K562 (cell line): ENCODE data around the gene SRBD1.

Experiments used
- CBX2 ChIP-seq: fragments of 200-600 bp; sonication (generic); IDR thresholded peaks from one replicate; pipeline ENCODE4 v1.6.1; 2012; ENCODE audit warnings: mild to moderate bottlenecking, low read length, inconsistent platforms; ENCODE audit not compliant: insufficient read depth, poor library complexity, severe bottlenecking
- CBX5 ChIP-seq: IDR thresholded peaks from 2 replicates; pipeline ENCODE4 v1.6.1; 2014; ENCODE audit warnings: low read depth, borderline replicate concordance
- CHD4 ChIP-seq: fragments of 200-600 bp; sonication (generic); IDR thresholded peaks from 3 replicates; pipeline ENCODE4 v1.6.1; 2012; ENCODE audit warnings: low read depth, mild to moderate bottlenecking, mixed read lengths, low read length, inconsistent platforms; ENCODE audit not compliant: insufficient read depth, insufficient replicate concordance, poor library complexity, severe bottlenecking
- EP300 ChIP-seq: IDR thresholded peaks from 2 replicates; pipeline ENCODE4 v1.6.1; 2012; ENCODE audit warnings: low read length, improper control_type of control experiment
- MYBL2 ChIP-seq, 2 experiments: fragments of 450-650 bp in 1 of 2; sonication (generic) in 1 of 2; formaldehyde crosslinking in 1 of 2; IDR thresholded peaks; 2 replicates each; pipeline versions ENCODE4 v1.6.1 to v1.8.1; 2017 to 2022; ENCODE audit warnings: borderline replicate concordance in 1 of 2, inconsistent platforms in 1 of 2, low read depth in 1 of 2, mild to moderate bottlenecking in 1 of 2, missing genetic modification reagents in 1 of 2, moderate library complexity in 1 of 2
- PTTG1 ChIP-seq: fragments of 450-650 bp; IDR thresholded peaks from 2 replicates; pipeline ENCODE4 v1.6.1; 2016; ENCODE audit warnings: low read depth, mild to moderate bottlenecking, missing genetic modification characterization, missing compliant biosample characterization
- SOX6 ChIP-seq: fragments of 450-650 bp; IDR thresholded peaks from 2 replicates; pipeline ENCODE4 v1.6.1; 2014; ENCODE audit warnings: mild to moderate bottlenecking
- TF ChIP-seq, protein P1 (sequence below): fragments of 250-450 bp; sonication (Bioruptor Pico); IDR thresholded peaks from 2 replicates; pipeline ENCODE4 v1.9.0; 2021; ENCODE audit warnings: mild to moderate bottlenecking, inconsistent platforms
- TF ChIP-seq, protein P2 (sequence below): sonication (generic); formaldehyde crosslinking; IDR thresholded peaks from 2 replicates; pipeline ENCODE4 v1.8.0; 2023; ENCODE audit warnings: mild to moderate bottlenecking, missing genetic modification reagents

DNA sequence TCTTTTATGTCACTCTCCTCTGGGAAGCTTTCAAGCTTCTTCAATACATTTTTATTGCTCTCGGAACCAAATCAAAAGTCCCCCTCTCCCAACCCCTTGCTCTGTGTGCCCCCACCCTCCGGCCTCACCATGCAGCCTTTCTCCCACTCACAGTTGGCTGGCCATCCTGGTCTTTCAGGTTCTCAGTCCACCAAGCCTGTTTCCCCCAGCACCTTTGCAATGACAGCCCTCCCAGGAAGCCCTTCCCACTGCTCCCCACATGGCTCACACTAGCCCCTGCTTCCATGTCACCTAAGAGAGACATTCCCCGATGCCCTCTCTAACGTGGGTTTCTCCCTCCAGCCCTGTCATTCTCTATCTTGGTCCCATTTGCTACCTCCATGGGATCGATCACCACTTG, 266.6 kb downstream of the SRBD1 start:
- TF ChIP-seq EP300 (no peak), MYBL2 (IDR thresholded peaks at IDR 0.05; ENCODE audit: low read depth) (no peak), MYBL2 (CRISPR knock-in tag; IDR thresholded peaks at IDR 0.05; ENCODE audit: borderline replicate concordance) (no peak), PTTG1 (no peak), CHD4 (no peak), CBX5 (no peak), SOX6 (no peak), CBX2 (no peak)
- TF ChIP-seq, protein P1, sequence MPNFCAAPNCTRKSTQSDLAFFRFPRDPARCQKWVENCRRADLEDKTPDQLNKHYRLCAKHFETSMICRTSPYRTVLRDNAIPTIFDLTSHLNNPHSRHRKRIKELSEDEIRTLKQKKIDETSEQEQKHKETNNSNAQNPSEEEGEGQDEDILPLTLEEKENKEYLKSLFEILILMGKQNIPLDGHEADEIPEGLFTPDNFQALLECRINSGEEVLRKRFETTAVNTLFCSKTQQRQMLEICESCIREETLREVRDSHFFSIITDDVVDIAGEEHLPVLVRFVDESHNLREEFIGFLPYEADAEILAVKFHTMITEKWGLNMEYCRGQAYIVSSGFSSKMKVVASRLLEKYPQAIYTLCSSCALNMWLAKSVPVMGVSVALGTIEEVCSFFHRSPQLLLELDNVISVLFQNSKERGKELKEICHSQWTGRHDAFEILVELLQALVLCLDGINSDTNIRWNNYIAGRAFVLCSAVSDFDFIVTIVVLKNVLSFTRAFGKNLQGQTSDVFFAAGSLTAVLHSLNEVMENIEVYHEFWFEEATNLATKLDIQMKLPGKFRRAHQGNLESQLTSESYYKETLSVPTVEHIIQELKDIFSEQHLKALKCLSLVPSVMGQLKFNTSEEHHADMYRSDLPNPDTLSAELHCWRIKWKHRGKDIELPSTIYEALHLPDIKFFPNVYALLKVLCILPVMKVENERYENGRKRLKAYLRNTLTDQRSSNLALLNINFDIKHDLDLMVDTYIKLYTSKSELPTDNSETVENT (CRISPR knock-in tag) = no peak
- TF ChIP-seq, protein P2, sequence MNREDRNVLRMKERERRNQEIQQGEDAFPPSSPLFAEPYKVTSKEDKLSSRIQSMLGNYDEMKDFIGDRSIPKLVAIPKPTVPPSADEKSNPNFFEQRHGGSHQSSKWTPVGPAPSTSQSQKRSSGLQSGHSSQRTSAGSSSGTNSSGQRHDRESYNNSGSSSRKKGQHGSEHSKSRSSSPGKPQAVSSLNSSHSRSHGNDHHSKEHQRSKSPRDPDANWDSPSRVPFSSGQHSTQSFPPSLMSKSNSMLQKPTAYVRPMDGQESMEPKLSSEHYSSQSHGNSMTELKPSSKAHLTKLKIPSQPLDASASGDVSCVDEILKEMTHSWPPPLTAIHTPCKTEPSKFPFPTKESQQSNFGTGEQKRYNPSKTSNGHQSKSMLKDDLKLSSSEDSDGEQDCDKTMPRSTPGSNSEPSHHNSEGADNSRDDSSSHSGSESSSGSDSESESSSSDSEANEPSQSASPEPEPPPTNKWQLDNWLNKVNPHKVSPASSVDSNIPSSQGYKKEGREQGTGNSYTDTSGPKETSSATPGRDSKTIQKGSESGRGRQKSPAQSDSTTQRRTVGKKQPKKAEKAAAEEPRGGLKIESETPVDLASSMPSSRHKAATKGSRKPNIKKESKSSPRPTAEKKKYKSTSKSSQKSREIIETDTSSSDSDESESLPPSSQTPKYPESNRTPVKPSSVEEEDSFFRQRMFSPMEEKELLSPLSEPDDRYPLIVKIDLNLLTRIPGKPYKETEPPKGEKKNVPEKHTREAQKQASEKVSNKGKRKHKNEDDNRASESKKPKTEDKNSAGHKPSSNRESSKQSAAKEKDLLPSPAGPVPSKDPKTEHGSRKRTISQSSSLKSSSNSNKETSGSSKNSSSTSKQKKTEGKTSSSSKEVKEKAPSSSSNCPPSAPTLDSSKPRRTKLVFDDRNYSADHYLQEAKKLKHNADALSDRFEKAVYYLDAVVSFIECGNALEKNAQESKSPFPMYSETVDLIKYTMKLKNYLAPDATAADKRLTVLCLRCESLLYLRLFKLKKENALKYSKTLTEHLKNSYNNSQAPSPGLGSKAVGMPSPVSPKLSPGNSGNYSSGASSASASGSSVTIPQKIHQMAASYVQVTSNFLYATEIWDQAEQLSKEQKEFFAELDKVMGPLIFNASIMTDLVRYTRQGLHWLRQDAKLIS = no peak
